Globus pallidus (tissue), 1 donor: ENCODE results near the gene CDK13.
"Not testable (repeated sequence)": the region's sequence is repeated elsewhere in the genome, so short reads cannot be mapped to it uniquely, and the experiment has no call there.

Experiments used
- DNase-seq: peaks from one replicate; pipeline ENCODE4 v3.0.0-alpha.2; 2015; ENCODE audit warnings: low spot score

Gene CDK13

GRCh38 chr7:39949971-39950472 is at the start of gene CDK13:
TSS of gene CDK13 (plus strand) at chr7:39950256. CDS start at chr7:39950642, 386 bp downstream.
- peak; percentile 73 for DNase-seq

GRCh38 chr7:39904077-39904486 is 46.0 kb upstream of the CDK13 start:
- DNase-seq = no peak

- no peak for DNase-seq
Observed at GRCh38 chr7:39908141-39908540, 41.9 kb upstream of the CDK13 start.

- no peak for DNase-seq
Observed at GRCh38 chr7:39908973-39909372, 41.1 kb upstream of the CDK13 start.

- DNase-seq = no peak
Observed at GRCh38 chr7:39909526-39909925, 40.5 kb upstream of the CDK13 start.

- DNase-seq = no peak
Observed at GRCh38 chr7:39910108-39910869, 39.8 kb upstream of the CDK13 start.

GRCh38 chr7:39911167-39911566 is 38.9 kb upstream of the CDK13 start:
- DNase-seq = no peak

GRCh38 chr7:39915847-39916246 is 34.2 kb upstream of the CDK13 start:
- DNase-seq = not testable (repeated sequence)

- no peak for DNase-seq
Observed at GRCh38 chr7:39919646-39920045, 30.4 kb upstream of the CDK13 start.

- no peak for DNase-seq
Observed at GRCh38 chr7:39921506-39922175, 28.4 kb upstream of the CDK13 start.

- DNase-seq = no peak
Observed at GRCh38 chr7:39922580-39922979, 27.5 kb upstream of the CDK13 start.

- DNase-seq = no peak
Observed at GRCh38 chr7:39923091-39923490, 27.0 kb upstream of the CDK13 start.

GRCh38 chr7:39924122-39924521 is 25.9 kb upstream of the CDK13 start:
- DNase-seq = no peak

- no peak for DNase-seq
Observed at GRCh38 chr7:39926111-39926510, 23.9 kb upstream of the CDK13 start.

- no peak for DNase-seq
Observed at GRCh38 chr7:39927018-39927417, 23.0 kb upstream of the CDK13 start.

GRCh38 chr7:39934132-39934531 is 15.9 kb upstream of the CDK13 start:
- no peak for DNase-seq

- no peak for DNase-seq
Observed at GRCh38 chr7:39936761-39937160, 13.3 kb upstream of the CDK13 start.

GRCh38 chr7:39937366-39938153 is 12.5 kb upstream of the CDK13 start:
- DNase-seq = no peak

- DNase-seq = no peak
Observed at GRCh38 chr7:39942883-39943282, 7.2 kb upstream of the CDK13 start.

GRCh38 chr7:39946693-39947092 is 3.4 kb upstream of the CDK13 start:
- no peak for DNase-seq

- no peak for DNase-seq
Observed at GRCh38 chr7:39948375-39948955, 1.6 kb upstream of the CDK13 start.
